T-helper 1 cell treated with Interleukin-12 subunit alpha and Interleukin-12 subunit beta and Interleukin-4 antibody, amounts not matched to agents 30 ng/mL and 1 ng/mL, for 36 hours (primary cell): ENCODE data around the gene CXorf58. TPM values are rescaled to one million over a fixed set of nuclear protein-coding genes. Genes with fewer than 3 reads are reported as not detected.

Experiments
- intact Hi-C: fragments of 100-400 bp; cut with micrococcal nuclease; formaldehyde crosslinking; loops from one replicate; pipeline ENCODE4 v1.15.1; 2024
- total RNA-seq: library from RNA; stranded (reverse); gene quantifications from 2 replicates; pipeline ENCODE4 v1.2.3, GENCODE V29; 2022

Gene CXorf58
- total RNA-seq, 1 donor from 2014 or later = not detected

DNA sequence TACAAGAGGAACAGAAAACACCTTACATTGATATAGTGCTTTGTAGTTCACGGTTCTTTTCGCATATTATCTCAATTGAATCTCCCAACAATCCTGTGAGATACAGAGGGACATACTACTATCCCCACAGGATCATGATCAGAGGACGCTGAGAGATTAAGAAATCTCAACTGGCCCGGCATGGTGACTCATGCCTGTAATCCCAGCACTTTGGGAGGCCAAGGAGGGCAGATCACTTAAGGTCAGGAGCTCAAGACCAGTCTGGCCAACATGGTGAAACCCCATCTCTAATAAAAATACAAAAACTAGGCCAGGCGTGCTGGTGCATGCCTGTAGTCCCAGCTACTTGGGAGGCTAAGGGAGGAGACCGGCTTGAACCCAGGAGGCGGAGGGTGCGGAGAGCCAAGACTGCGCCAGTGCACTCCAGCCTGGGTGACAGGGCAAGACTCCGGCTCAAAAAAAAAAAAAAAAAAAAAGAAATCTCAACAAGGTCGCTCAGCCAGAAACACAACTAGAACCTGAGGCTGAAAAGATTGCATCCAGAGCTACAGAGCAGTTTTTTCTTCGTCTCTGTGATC lies 7.5 kb upstream of the CXorf58 start:
- intact Hi-C loops = loop anchor here (5.0 kb wide), 1 partner anchor 1913 kb away; no protein-coding TSS in a partner anchor

DNA sequence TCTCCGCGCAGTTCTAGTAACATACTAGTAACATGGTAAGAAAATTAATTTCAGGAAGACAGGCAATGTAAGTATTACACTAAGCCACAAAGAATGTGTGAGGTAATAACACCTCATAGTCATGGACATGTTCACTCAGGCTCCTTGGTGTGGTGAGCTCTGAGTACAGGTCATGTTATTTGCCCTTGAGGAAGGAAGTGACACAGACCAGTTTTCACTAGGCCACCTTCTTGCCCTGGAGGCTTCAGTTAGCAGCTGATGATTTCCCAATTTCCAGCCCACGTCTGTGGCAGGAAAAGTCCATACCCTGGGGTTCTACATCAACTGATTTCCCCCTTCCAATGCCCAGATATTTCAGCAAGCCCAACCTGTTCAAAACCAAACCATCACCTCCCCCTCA lies 6.7 kb upstream of the CXorf58 start:
- intact Hi-C loops = loop anchor here (5.0 kb wide), 1 partner anchor 1914 kb away; no protein-coding TSS in a partner anchor

- intact Hi-C loops = loop anchor here (1.0 to 5.0 kb wide), 6 partner anchors 118 to 1915 kb away; partner anchors contain the start of gene PRDX4
Observed at GRCh38 chrX:23901805-23902204, 6.0 kb upstream of the CXorf58 start.

DNA sequence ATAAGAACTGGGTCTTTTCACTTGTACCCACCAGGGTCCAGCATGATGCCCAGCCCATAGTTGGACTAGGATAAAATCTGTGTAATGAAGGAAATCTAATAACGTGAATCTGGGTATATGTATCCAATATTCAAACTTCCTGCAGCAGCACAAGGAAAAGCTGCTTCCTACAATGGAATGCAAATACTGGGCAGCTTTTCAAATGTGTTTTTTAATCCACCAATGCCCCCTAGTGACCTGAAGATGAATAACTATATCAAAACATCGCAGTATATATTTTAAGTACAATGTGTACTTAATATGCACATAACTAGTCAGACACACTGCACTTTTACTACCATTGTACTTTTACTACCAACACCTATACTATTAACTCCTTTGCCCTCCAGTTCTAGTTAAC lies 5.4 kb upstream of the CXorf58 start:
- intact Hi-C loops = loop anchor here (1.0 to 5.0 kb wide), 6 partner anchors 118 to 1915 kb away; partner anchors contain the start of gene PRDX4

DNA sequence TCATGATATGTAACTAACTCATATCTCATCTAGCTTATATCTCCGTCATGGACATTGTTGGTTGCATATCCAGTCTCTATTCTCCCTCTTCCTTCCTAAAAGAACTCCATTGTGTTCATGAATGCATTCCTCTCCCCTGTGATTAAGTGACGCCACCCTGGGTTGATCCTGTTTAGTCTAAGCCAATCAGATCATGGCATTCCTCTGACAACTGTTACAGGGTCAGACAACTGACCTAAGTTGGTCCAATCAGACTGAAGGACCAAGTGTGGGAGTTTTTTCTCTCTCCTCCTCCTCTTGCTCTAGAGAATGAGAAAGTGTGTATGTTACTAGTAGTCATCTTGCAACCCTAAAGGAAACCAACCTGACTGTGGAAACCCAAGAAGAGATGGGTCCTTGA lies 3.7 kb upstream of the CXorf58 start:
- intact Hi-C loops = loop anchor here (5.0 kb wide), 1 partner anchor 1917 kb away; no protein-coding TSS in a partner anchor

- intact Hi-C loops = loop anchor here (1.0 to 5.0 kb wide), 5 partner anchors 118 to 785 kb away; partner anchors contain the start of genes EIF2S3 and POLA1
Observed at GRCh38 chrX:23907111-23907497, 702 bp upstream of the CXorf58 start.

- intact Hi-C loops = loop anchor here (1.0 to 5.0 kb wide), 5 partner anchors 23 to 784 kb away; partner anchors contain the start of gene POLA1
Observed at GRCh38 chrX:23908219-23909004, 606 bp downstream of the CXorf58 start.

GRCh38 chrX:23911126-23911835 lies 3.5 kb downstream of the CXorf58 start:
- intact Hi-C loops = no loop called here

- intact Hi-C loops = no loop called here
Observed at GRCh38 chrX:23919148-23919547, 11.3 kb downstream of the CXorf58 start.

- intact Hi-C loops = no loop called here
Observed at GRCh38 chrX:23919706-23920320, 12.0 kb downstream of the CXorf58 start.

- intact Hi-C loops = no loop called here
Observed at GRCh38 chrX:23926015-23926414, 18.2 kb downstream of the CXorf58 start.

DNA sequence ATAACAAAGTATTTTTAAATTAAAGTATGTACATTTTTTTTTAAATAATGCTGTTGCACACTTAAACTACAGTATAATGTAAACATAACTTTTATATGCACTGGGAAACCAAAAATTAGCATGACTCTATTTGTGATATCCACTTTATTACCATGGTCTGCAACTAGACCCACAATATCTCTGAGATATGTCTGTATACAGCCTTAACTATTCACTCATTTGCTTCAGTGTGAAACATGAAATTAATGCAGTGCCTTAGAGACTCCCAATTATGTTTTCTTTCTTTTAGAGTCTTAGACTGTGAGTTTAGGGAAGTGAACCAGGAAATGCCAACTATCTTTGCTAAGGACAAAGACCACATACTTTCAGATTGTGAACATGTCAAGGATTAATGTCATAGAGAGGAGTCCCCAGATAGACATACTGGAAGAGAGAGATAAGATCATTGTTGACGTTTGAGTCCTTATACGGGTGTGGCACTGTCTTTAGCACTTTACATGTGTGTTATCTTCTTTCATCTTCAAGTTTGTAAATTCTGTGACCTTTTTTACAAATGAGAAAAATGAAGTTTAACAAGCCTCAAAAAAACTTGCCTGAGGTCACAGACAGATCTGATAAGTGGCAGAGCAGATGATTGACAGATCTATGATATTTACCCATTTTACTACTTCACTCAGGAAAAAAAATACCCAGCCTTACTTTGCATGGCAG lies 23.2 kb downstream of the CXorf58 start:
- intact Hi-C loops = loop anchor here (1.0 kb wide), 2 partner anchors 22 to 23 kb away; partner anchors contain the start of gene CXorf58

- intact Hi-C loops = no loop called here
Observed at GRCh38 chrX:23932046-23932445, 24.2 kb downstream of the CXorf58 start.

- intact Hi-C loops = no loop called here
Observed at GRCh38 chrX:23935106-23935505, 27.3 kb downstream of the CXorf58 start.

DNA sequence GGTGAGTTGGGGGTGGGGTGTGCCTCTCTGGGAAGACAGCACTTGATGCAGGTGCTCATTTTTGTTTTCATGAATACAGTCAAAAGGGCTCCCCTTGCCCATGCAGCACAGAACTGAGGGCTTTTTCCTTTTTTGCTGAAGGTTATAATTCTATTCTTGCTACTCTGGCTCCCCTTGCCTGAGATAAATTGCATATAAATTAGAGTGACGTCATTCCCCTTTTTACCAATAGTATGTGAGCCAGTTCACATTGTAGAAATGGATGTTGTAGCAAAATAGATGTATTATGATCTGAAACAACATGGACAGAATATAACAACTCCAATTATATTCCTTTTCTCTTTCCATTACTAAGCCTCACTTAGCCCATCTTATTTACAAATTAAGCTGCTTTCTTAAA lies 28.4 kb downstream of the CXorf58 start:
- intact Hi-C loops = no loop called here

GRCh38 chrX:23937100-23937499 lies 29.3 kb downstream of the CXorf58 start:
- intact Hi-C loops = no loop called here

- intact Hi-C loops = no loop called here
Observed at GRCh38 chrX:23938690-23939089, 30.9 kb downstream of the CXorf58 start.

GRCh38 chrX:23939203-23939602 lies 31.4 kb downstream of the CXorf58 start:
- intact Hi-C loops = no loop called here

- intact Hi-C loops = no loop called here
Observed at GRCh38 chrX:23944234-23944633, 36.4 kb downstream of the CXorf58 start.

DNA sequence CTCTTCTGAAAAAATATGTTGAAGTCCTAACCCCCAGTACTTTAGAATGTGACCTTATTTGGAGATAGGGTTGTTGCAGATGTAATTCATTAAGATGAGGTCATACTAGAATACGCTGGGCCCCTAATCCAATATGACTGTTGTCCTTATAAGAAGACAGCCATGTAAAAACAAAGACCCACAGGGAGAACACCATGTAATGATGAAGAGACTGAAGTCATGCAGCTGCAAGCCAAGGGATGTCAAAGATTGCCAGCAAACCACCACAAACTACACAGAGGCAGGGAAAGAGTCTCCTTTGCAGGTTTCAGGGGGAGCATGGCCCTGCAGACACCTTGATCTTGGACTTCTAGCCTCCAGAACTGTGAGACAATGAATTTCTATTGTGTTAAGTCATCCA lies 37.4 kb downstream of the CXorf58 start:
- intact Hi-C loops = no loop called here

DNA sequence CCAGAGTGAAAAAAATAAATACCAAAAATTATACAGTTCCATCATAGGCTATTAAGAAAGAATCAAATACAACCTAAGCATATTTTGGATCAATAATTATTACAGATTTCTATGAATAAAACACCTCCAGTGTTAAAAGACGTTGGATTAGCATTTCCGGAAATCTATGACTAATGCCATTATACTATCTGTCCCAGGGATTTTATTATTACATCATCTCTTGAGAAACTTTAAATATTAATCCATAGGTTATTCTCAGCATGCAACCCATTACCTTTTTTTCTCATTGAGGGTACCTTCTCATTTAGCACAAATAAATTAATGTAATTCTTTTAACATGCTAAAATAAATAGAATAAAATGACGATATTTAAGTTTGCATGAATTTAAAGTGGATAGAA lies 44.6 kb downstream of the CXorf58 start:
- intact Hi-C loops = loop anchor here (2.0 to 5.0 kb wide), 3 partner anchors 35 to 525 kb away; partner anchors contain the start of gene PRDX4
